ENCODE measurements around the gene FSD1.
"Not testable (repeated sequence)": the region's sequence is repeated elsewhere in the genome, so short reads cannot be mapped to it uniquely, and the experiment has no call there.

FSD1 gene

DNA sequence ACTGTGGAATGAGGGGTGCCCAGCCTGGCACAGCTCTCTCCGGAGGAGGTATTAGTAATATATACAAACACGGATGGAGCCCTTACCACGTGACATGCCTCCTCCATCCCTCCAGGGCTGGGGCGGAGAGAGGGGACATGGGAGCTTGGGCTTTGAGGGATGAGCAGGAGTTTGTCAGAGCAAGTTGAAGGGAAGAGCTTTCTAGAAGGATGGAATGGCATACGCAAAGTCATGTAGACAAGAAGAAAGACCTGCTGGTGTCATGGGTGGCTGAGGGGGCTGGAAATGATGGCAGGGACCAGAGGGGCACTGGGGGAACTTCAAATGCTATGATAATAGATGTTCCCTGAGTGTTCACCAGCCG is 41.6 kb downstream of the FSD1 start:
- no peak for DNase-seq

DNA sequence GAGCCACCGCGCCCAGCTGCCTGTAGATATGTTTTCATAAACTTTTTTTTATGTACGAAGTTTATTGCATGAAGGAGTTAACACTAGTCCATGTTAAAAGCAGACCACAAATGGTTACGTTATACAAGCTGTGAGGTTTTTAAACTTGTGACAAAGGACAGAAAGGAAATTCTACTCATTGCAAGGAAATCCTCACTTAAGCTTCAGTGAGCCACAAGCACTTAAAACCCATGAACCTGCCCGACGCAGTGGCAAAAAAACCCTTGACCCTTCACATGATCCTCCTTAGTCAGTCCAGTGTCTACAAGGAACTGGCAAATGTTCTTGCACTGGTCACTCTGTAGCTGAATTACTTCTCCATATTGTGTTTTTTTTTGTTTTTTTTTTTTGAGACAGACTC is 43.1 kb downstream of the FSD1 start:
- DNase-seq: no peak

- DNase-seq: not testable (repeated sequence)
These were observed 44.8 kb downstream of the FSD1 start for GRCh38 chr19:4349225-4349624.

- no peak for DNase-seq
These were observed 45.7 kb downstream of the FSD1 start for GRCh38 chr19:4350111-4350510.

GRCh38 chr19:4350726-4351125 is 46.3 kb downstream of the FSD1 start:
- no peak for DNase-seq

- DNase-seq: peak; percentile 46
These were observed 48.3 kb downstream of the FSD1 start for GRCh38 chr19:4352701-4353121.

DNA sequence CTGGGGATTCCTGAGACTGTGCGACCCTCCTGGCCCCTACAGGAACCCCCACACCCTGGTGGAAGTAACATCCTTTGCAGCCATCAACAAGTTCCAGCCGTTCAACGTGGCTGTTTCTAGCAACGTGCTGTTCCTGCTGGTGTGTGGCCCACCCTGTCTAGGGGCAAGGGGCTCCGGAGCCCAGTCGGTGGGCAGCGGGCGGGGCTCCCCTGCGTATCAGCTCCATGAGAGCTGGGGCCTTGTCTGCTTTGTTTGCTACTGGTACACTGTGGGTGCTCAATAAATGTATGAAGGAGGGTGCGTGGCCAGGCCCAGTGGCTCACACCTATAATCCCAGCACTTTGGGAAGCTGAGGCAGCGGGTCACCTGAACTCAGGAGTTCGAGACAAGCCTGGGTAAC is 49.9 kb downstream of the FSD1 start:
- DNase-seq: no peak

GRCh38 chr19:4354897-4355296 is 50.5 kb downstream of the FSD1 start:
- DNase-seq: no peak

GRCh38 chr19:4357095-4357797 is 52.8 kb downstream of the FSD1 start:
- DNase-seq: no peak

- DNase-seq: no peak
These were observed 53.5 kb downstream of the FSD1 start for GRCh38 chr19:4357921-4358326.

DNA sequence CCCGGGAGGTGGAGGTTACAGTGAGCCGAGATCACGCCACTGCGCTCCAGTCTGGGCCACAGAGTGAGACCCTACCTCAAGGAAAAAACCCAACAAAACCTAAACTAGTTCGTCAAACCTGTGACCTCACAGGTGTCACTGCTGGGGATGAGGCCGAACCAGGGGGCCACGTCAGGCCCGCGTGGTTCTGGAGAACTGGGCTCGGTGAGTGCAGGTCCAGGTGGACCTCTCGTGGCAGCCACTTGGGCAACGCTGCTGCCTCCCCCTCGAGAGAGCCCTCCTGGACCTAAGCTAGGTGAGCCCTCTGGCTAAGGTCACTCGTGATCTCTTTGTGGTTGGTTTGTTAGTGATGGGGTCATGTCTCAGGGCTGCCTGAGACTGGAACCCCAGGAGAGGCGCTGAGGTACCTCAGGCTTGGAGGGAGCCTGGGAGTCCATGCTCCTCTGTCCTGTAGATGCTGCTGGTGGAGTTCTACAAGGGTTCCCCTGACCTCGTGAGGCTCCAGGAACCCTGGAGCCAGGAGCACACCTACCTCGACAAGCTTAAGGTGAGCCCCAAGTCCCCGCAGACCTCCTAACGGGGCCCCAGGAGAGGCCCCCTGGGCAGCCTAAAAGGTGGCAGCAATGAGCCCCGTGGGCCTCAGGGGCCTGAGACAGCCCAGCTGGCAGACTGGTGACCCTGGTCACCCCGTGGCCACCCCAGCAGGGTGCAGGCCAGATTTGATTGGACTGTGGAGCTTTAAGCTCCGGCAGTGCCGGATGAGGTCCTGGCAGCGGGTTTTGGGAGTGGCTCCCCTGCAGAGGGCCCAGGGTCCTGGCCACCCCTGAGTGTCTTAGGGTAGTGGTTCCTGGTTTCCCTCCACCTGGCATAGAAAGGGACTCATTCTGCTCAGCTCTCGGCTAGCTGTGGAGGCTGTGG is 54.6 kb downstream of the FSD1 start:
- no peak for DNase-seq

- DNase-seq: no peak
These were observed 55.2 kb downstream of the FSD1 start for GRCh38 chr19:4359627-4360000.

GRCh38 chr19:4360081-4360569 is 55.7 kb downstream of the FSD1 start:
- DNase-seq: no peak

GRCh38 chr19:4360641-4361151 is 56.3 kb downstream of the FSD1 start:
- DNase-seq: no peak

DNA sequence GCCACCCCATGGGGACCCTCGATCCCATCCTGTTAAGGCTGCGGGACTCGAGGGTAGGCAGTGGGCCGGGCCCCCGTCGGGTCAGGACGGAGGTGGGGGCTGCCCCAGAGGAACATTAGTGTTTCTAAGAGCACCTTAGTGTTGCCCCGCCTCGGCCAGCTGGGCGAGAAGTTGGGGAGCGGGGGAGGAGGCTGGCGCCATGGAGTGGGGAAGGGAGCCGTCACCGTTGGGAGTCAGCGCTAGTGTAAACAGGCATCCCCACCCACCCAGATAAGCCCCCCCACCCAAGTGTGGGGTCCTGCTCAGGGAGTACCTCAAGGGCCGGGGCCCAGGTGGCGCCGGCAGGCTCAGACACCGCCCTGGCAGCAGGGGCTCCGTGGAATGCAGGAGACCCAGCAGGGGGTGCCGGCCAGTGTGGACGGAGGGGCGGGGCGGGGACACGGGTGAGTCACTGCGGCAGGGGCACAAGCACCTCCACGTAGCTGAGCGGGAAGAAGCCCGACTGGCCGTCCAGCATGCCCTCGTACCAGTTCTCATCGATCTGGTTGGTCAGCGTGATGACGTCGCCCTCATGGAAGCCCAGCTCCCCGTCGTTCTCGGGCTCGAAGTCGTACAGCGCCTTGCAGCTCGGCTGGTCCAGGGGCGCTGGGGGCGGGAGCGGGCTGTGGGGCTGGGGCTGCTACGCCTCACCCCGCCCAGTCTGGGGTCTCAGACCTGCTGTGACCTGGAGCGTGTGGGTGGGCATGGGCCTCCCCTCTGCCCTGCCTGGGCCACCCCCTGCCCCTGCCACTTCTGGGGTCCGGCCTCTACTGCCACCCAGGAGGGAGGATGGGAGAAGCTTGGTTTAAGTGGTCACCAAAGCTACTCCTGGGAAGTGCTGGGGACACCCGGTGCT is 57.0 kb downstream of the FSD1 start:
- DNase-seq: no peak

DNA sequence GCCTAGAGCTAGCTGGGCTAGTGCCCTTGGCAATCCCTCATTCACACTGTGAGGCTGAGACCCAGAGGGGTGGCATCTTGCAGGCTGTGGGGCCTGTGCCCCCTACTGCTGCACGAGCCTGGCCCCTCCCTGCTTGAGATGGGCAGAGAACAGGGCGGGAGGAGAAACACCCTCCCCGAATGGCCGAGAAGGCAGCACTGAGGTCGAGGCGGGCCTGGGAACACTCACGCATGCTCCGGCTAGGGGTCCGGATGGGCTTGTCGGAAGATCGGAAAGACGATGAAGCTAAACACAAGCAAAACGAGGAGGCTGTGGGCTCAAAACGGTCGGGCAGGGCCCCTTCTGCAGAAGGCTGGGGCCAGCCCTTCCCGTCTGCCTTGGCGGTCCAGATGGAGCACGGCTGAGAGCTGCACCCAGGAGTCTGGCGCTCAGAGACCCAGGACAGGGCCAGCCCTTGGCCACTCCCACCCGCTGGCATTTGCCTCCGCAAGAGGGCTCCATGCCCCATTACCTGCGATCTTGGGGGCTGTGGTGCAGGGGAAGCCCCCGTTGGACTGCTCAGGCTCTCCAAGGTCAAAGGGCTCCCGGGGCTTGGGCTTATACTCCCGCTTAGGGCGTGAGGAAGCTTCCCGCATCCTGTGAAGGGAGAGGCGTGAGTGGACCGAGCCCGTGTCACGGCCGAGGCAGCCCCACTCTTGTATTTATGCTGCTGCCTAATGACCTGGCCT is 57.9 kb downstream of the FSD1 start:
- no peak for DNase-seq

DNA sequence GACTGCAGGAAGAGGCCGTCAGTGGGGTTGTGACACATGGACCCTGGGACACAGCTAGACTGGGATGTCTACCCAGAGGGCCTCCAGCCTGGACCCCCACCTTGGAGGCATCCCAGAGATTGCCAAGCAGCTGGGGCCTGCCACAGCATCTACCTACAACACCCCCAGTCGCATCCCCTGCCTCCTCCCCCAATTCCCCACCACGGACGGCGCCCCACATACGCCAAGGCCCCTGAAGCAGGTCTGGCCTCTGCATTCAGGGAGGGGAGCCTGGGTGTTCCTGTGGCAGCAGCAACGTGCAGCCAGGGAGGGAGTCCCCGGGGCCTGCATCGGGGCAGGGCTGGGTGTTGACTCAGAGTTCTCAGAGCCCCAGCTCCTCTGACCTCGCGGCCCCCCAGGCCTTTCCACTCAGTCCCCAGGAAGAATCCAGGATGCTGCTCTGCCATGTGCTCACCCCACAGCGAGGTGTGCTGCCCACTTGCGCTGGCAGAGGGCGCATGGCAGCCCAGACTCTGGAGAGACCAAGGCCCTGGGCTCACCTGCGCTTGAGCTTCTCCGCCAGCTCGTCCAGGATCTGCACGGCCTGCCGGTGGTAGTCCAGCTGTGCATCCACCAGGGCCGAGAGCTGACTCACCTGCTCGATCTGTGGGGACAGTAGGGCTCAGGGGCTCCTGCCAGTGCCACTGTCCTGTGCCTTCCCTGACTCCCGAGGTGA is 58.6 kb downstream of the FSD1 start:
- DNase-seq: no peak

DNA sequence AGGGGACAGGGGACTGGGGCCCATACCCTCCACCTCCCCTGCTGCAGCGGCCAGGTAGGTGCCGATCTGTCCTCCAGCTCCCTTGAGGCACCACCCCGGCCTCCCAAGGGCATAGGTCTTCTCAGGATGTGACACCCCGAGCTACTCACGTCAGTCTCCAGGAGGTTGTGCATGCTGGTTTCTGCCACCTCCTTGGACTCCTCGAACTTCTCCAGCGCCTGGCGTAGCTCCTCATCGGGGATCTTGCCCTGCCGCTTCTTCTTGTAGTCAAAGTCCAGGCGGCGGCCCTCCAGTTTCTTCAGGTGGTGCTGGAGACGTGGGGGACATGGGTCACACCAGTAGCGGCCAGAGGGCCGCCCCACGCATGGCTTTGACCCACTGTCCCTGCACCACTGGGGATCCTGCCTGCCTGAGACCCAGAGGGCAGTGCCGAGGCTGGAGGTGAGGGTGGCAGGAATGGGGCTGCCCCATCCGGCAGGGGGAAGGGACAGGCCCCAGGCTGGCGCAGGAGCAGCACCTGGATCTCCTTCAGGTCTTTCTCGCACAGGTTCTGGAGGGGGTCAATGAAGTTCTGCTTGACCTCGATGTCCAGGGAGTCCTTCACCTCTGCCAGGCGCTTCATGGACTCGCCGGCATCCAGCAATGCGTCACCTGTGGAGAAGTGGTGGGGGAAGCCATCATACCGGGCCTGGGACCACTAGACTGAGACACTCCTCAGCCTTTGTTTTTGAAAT is 59.3 kb downstream of the FSD1 start:
- no peak for DNase-seq

DNA sequence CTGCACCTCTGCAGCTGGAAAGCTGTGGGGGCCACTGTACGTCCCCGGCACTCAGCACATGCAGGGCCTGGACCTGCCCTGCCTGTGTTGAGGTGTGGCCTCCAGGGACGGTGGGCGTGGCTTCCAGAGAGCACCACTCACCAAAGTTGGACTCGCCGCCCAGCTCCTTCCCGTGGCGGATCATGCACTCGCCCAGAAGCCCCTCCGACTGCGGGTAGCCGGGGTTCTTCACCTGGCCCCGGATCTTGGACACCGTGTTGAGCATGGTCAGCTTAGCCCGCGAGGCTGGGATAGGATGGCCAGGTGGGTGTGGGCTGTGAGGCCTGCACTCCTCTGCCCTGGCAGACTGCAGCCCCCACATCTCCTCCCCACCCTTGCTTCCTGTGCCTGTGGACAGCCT is 60.9 kb downstream of the FSD1 start:
- no peak for DNase-seq

- DNase-seq: no peak
These were observed 61.6 kb downstream of the FSD1 start for GRCh38 chr19:4365791-4366665.

Measured in stimulated activated CD4-positive, alpha-beta T cell treated with anti-CD3 and anti-CD28 coated beads, Interleukin-1b, Interleukin-23, amount 100 ng/mL, for 48 hours (primary cell).